Measurements from ENCODE around the gene COX17. TPM values are rescaled to one million over a fixed set of nuclear protein-coding genes. Genes with fewer than 3 reads are reported as not detected.

The COX17 gene
- total RNA-seq, 1 experiment from 2014 or later: 49.7 TPM

GRCh38 chr3:119635719-119636118, 41.5 kb downstream of the COX17 start:
- Histone ChIP-seq H3K9me3 (ENCODE audit: low read depth, low read length, poor library complexity, severe bottlenecking) (no peaks in the 10 kb centered on the region), H3K27ac (ENCODE audit: low read depth, low read length, poor library complexity, severe bottlenecking) (no peak overlapping the region), H3K4me3 (ENCODE audit: low read depth, low read length, poor library complexity, severe bottlenecking) (no peak overlapping the region), H3K27me3 (replicated peaks; ENCODE audit: insufficient read depth, low read depth, low read length, poor library complexity) (no peaks in the 10 kb centered on the region), H3K4me1 (ENCODE audit: insufficient read depth, low read length, poor library complexity, severe bottlenecking) (peaks cover 14% of the 10 kb centered on the region), H3K36me3 (ENCODE audit: insufficient read depth, low read length, poor library complexity, severe bottlenecking) (no peaks in the 10 kb centered on the region)
- intact Hi-C loops (cut with micrococcal nuclease; ENCODE audit: unreplicated experiment): no loop called here
- CTCF ChIA-PET: no interaction called here
- TF ChIP-seq EZH2 (IDR thresholded peaks at IDR 0.05; ENCODE audit: borderline replicate concordance, low read depth, low read length, poor library complexity, severe bottlenecking) (no peak), CTCF (conservative IDR thresholded peaks at IDR 0.05; ENCODE audit: low read depth, low read length) (no peak)
- BruUV-seq (replicated peaks): no TSS peak
- DNase-seq (ENCODE audit: low spot score): no peak
- POLR2A ChIA-PET (ENCODE audit: low non-redundant PET): no interaction called here

- intact Hi-C loops (cut with micrococcal nuclease; ENCODE audit: unreplicated experiment): no loop called here
- TF ChIP-seq EZH2 (IDR thresholded peaks at IDR 0.05; ENCODE audit: borderline replicate concordance, low read depth, low read length, poor library complexity, severe bottlenecking) (no peak), CTCF (conservative IDR thresholded peaks at IDR 0.05; ENCODE audit: low read depth, low read length) (no peak)
- POLR2A ChIA-PET (ENCODE audit: low non-redundant PET): no interaction called here
Measured at GRCh38 chr3:119632829-119633228, 44.4 kb downstream of the COX17 start.

GRCh38 chr3:119632216-119632615, 45.0 kb downstream of the COX17 start:
- DNase-seq (ENCODE audit: low spot score): no peak
- ChIA-PET CTCF (no interaction called here), POLR2A (ENCODE audit: low non-redundant PET) (no interaction called here)
- H3K4me1 ChIP-seq (ENCODE audit: insufficient read depth, low read length, poor library complexity, severe bottlenecking): no peaks in the 10 kb centered on the region
- intact Hi-C loops (cut with micrococcal nuclease; ENCODE audit: unreplicated experiment): no loop called here
- H3K27ac ChIP-seq (ENCODE audit: low read depth, low read length, poor library complexity, severe bottlenecking): no peak overlapping the region
- H3K4me3 ChIP-seq (ENCODE audit: low read depth, low read length, poor library complexity, severe bottlenecking): no peak overlapping the region
- BruUV-seq (replicated peaks): no TSS peak
- H3K9me3 ChIP-seq (ENCODE audit: low read depth, low read length, poor library complexity, severe bottlenecking): no peaks in the 10 kb centered on the region
- no peaks in the 10 kb centered on the region for H3K36me3 ChIP-seq (ENCODE audit: insufficient read depth, low read length, poor library complexity, severe bottlenecking)
- H3K27me3 ChIP-seq (replicated peaks; ENCODE audit: insufficient read depth, low read depth, low read length, poor library complexity): no peaks in the 10 kb centered on the region
- TF ChIP-seq EZH2 (IDR thresholded peaks at IDR 0.05; ENCODE audit: borderline replicate concordance, low read depth, low read length, poor library complexity, severe bottlenecking): no peak
- TF ChIP-seq CTCF (conservative IDR thresholded peaks at IDR 0.05; ENCODE audit: low read depth, low read length): no peak

More at GRCh38 chr3:119632829-119633228, 44.4 kb downstream of the COX17 start:
- DNase-seq (ENCODE audit: low spot score): no peak
- no peaks in the 10 kb centered on the region for H3K9me3 ChIP-seq (ENCODE audit: low read depth, low read length, poor library complexity, severe bottlenecking)
- no peaks in the 10 kb centered on the region for H3K4me1 ChIP-seq (ENCODE audit: insufficient read depth, low read length, poor library complexity, severe bottlenecking)
- no peaks in the 10 kb centered on the region for H3K27me3 ChIP-seq (replicated peaks; ENCODE audit: insufficient read depth, low read depth, low read length, poor library complexity)
- H3K27ac ChIP-seq (ENCODE audit: low read depth, low read length, poor library complexity, severe bottlenecking): no peak overlapping the region
- BruUV-seq (replicated peaks): no TSS peak
- H3K36me3 ChIP-seq (ENCODE audit: insufficient read depth, low read length, poor library complexity, severe bottlenecking): no peaks in the 10 kb centered on the region
- CTCF ChIA-PET: no interaction called here
- H3K4me3 ChIP-seq (ENCODE audit: low read depth, low read length, poor library complexity, severe bottlenecking): no peak overlapping the region

Measured in A673 (cell line).